ENCODE results near the gene RBBP8NL. TPM values are rescaled to one million over a fixed set of nuclear protein-coding genes. Genes with fewer than 3 reads are reported as not detected.

Gene RBBP8NL
- total RNA-seq, 1 experiment from 2014 or later: not detected

GRCh38 chr20:62445553-62446340 is 18.4 kb upstream of the RBBP8NL start:
- no peak for TF ChIP-seq TCF7L2 (IDR thresholded peaks at IDR 0.05; ENCODE audit: low read depth, low read length)
- Histone ChIP-seq H3K27ac (ENCODE audit: low read length) (no peak overlapping the region), H3K9me3 (ENCODE audit: control insufficient read depth, insufficient read depth, low read depth, low read length) (no peaks in the 10 kb centered on the region), H3K36me3 (ENCODE audit: control insufficient read depth, insufficient read depth, low read length) (no peaks in the 10 kb centered on the region), H3K27me3 (ENCODE audit: control insufficient read depth, insufficient read depth, low read length) (no peaks in the 10 kb centered on the region), H3K4me3 (ENCODE audit: low read depth in 2 of 2, low read length in 2 of 2) (no peak overlapping the region), H3K4me1 (ENCODE audit: control insufficient read depth, insufficient read depth, low read length) (peaks cover 2% of the 10 kb centered on the region; the same call in 1 of the 2 replicates)
- no peak for DNase-seq (ENCODE audit: low read depth, low spot score)
- in situ Hi-C loops (cut with HindIII; ENCODE audit: low pct_unique_long_range_greater_than_20kb, low sequenced_read_pairs): no loop called here
- no TSS peak for BruUV-seq (replicated peaks)
- ChIA-PET CTCF (no interaction called here), POLR2A (no interaction called here)
- intact Hi-C loops (cut with micrococcal nuclease; ENCODE audit: unreplicated experiment): no loop called here
- ATAC-seq: no peak

- in situ Hi-C loops (cut with HindIII; ENCODE audit: low pct_unique_long_range_greater_than_20kb, low sequenced_read_pairs) (no loop called here), intact Hi-C loops (cut with micrococcal nuclease; ENCODE audit: unreplicated experiment) (no loop called here)
- ChIA-PET CTCF (interaction anchor here (0.7 kb wide), 1 partner anchor 53 kb away, joined by 3 read pairs; no protein-coding TSS in a partner anchor), POLR2A (interaction anchor here (0.6 kb wide), 1 partner anchor 200 kb away, joined by 3 read pairs; no protein-coding TSS in a partner anchor)
- no peak for TF ChIP-seq CTCF (IDR thresholded peaks at IDR 0.05)
- TF ChIP-seq REST (IDR thresholded peaks at IDR 0.05; ENCODE audit: insufficient read depth in 1 of 2, low read depth in 2 of 2, low read length in 1 of 2): no peak
- TF ChIP-seq POLR2AphosphoS5 (IDR thresholded peaks at IDR 0.05; ENCODE audit: low read depth, low read length): no peak
- no peak for TF ChIP-seq SIN3A (IDR thresholded peaks at IDR 0.05; ENCODE audit: borderline replicate concordance, insufficient read depth, low read depth, low read length)
- TF ChIP-seq TCF7L2 (IDR thresholded peaks at IDR 0.05; ENCODE audit: low read depth, low read length): no peak
- Histone ChIP-seq H3K27me3 (ENCODE audit: control insufficient read depth, insufficient read depth, low read length) (no peaks in the 10 kb centered on the region), H3K9me3 (ENCODE audit: control insufficient read depth, insufficient read depth, low read depth, low read length) (no peaks in the 10 kb centered on the region), H3K27ac (ENCODE audit: low read length) (no peak overlapping the region), H3K36me3 (ENCODE audit: control insufficient read depth, insufficient read depth, low read length) (no peaks in the 10 kb centered on the region), H3K4me1 (ENCODE audit: control insufficient read depth, insufficient read depth, low read length) (no peaks in the 10 kb centered on the region), H3K4me3 (ENCODE audit: low read depth in 2 of 2, low read length in 2 of 2) (no peak overlapping the region)
- DNase-seq (ENCODE audit: low read depth, low spot score): no peak
- ATAC-seq: no peak
- no TSS peak for BruUV-seq (replicated peaks)
Observed at GRCh38 chr20:62444286-62444685, 16.9 kb upstream of the RBBP8NL start.

- in situ Hi-C loops (cut with HindIII; ENCODE audit: low pct_unique_long_range_greater_than_20kb, low sequenced_read_pairs): no loop called here
- intact Hi-C loops (cut with micrococcal nuclease; ENCODE audit: unreplicated experiment): no loop called here
- Histone ChIP-seq H3K36me3 (ENCODE audit: control insufficient read depth, insufficient read depth, low read length) (no peaks in the 10 kb centered on the region), H3K4me3 (ENCODE audit: low read depth in 2 of 2, low read length in 2 of 2) (no peak overlapping the region), H3K27me3 (ENCODE audit: control insufficient read depth, insufficient read depth, low read length) (no peaks in the 10 kb centered on the region), H3K4me1 (ENCODE audit: control insufficient read depth, insufficient read depth, low read length) (no peaks in the 10 kb centered on the region), H3K27ac (ENCODE audit: low read length) (no peak overlapping the region), H3K9me3 (ENCODE audit: control insufficient read depth, insufficient read depth, low read depth, low read length) (no peaks in the 10 kb centered on the region)
- no peak for DNase-seq (ENCODE audit: low read depth, low spot score)
- ChIA-PET POLR2A (no interaction called here), CTCF (interaction anchor here (0.6 kb wide), 1 partner anchor 26 kb away, joined by 3 read pairs; no protein-coding TSS in a partner anchor)
- TF ChIP-seq REST (IDR thresholded peaks at IDR 0.05; ENCODE audit: insufficient read depth in 1 of 2, low read depth in 2 of 2, low read length in 1 of 2): no peak
- TF ChIP-seq CTCF (IDR thresholded peaks at IDR 0.05): no peak
- TF ChIP-seq TCF7L2 (IDR thresholded peaks at IDR 0.05; ENCODE audit: low read depth, low read length): no peak
- no peak for TF ChIP-seq SIN3A (IDR thresholded peaks at IDR 0.05; ENCODE audit: borderline replicate concordance, insufficient read depth, low read depth, low read length)
- TF ChIP-seq POLR2AphosphoS5 (IDR thresholded peaks at IDR 0.05; ENCODE audit: low read depth, low read length): no peak
- no peak for ATAC-seq
- no TSS peak for BruUV-seq (replicated peaks)
Observed at GRCh38 chr20:62441987-62442539, 14.7 kb upstream of the RBBP8NL start.
